GM23248 (cell line): ENCODE data around the gene MFAP2. TPM values are rescaled to one million over a fixed set of nuclear protein-coding genes. Genes with fewer than 3 reads are reported as not detected.

Experiments
- DNase-seq: peaks from one replicate; pipeline ENCODE4 v3.0.0-alpha.2; 2015
- H2AFZ ChIP-seq: fragments of 200-600 bp; sonication (generic); 2 replicates; pipeline ENCODE4 v1.6.1; 2016; ENCODE audit warnings: antibody characterized with exemption
- H3F3A ChIP-seq: fragments of 200-600 bp; sonication (generic); 2 replicates; pipeline ENCODE4 v1.6.1; 2016; ENCODE audit warnings: mild to moderate bottlenecking, antibody characterized with exemption, mixed run types; ENCODE audit not compliant: insufficient read depth
- H3K27ac ChIP-seq: fragments of 200-600 bp; sonication (generic); 2 replicates; pipeline ENCODE4 v1.5.1; 2016; ENCODE audit warnings: mild to moderate bottlenecking
- H3K27me3 ChIP-seq: fragments of 200-600 bp; sonication (generic); replicated peaks from 2 replicates; pipeline ENCODE4 v1.6.1; 2016; ENCODE audit warnings: mild to moderate bottlenecking; ENCODE audit not compliant: insufficient read depth
- H3K36me3 ChIP-seq: fragments of 200-600 bp; sonication (generic); 2 replicates; pipeline ENCODE4 v1.6.1; 2016; ENCODE audit warnings: low read depth, mild to moderate bottlenecking
- H3K4me1 ChIP-seq: fragments of 200-600 bp; sonication (generic); 2 replicates; pipeline ENCODE4 v1.6.1; 2016; ENCODE audit warnings: mild to moderate bottlenecking; ENCODE audit not compliant: insufficient read depth
- H3K4me2 ChIP-seq: fragments of 200-600 bp; sonication (generic); one replicate; pipeline ENCODE4 v1.6.1; 2016; ENCODE audit warnings: mild to moderate bottlenecking; ENCODE audit not compliant: unreplicated experiment
- H3K4me3 ChIP-seq: fragments of 200-600 bp; sonication (generic); 2 replicates; pipeline ENCODE4 v1.5.1; 2016; ENCODE audit warnings: mild to moderate bottlenecking
- H3K79me2 ChIP-seq: fragments of 200-600 bp; sonication (generic); 2 replicates; pipeline ENCODE4 v1.6.1; 2016; ENCODE audit warnings: mild to moderate bottlenecking; ENCODE audit not compliant: insufficient read depth
- H3K9ac ChIP-seq: fragments of 200-600 bp; sonication (generic); 2 replicates; pipeline ENCODE4 v1.6.1; 2016; ENCODE audit warnings: mild to moderate bottlenecking
- H3K9me2 ChIP-seq: fragments of 200-600 bp; sonication (generic); 2 replicates; pipeline ENCODE4 v1.6.1; 2016; ENCODE audit warnings: mixed run types, mild to moderate bottlenecking, moderate library complexity; ENCODE audit not compliant: insufficient read depth
- H3K9me3 ChIP-seq: fragments of 200-600 bp; sonication (generic); one replicate; pipeline ENCODE4 v1.6.1; 2017; ENCODE audit warnings: low read depth
- H4K20me1 ChIP-seq: fragments of 200-600 bp; sonication (generic); 2 replicates; pipeline ENCODE4 v1.6.0; 2016; ENCODE audit not compliant: insufficient read depth
- EZH2 ChIP-seq: fragments of 200-600 bp; sonication (generic); IDR thresholded peaks from 2 replicates; pipeline ENCODE4 v1.6.1; 2018; ENCODE audit warnings: antibody characterized with exemption, mild to moderate bottlenecking; ENCODE audit not compliant: insufficient read depth, poor library complexity, severe bottlenecking
- EZH2phosphoT487 ChIP-seq: fragments of 200-600 bp; sonication (generic); IDR thresholded peaks from 2 replicates; pipeline ENCODE4 v1.6.1; 2018; ENCODE audit warnings: antibody characterized with exemption, moderate library complexity, mild to moderate bottlenecking, low read depth; ENCODE audit not compliant: insufficient read depth
- WGBS, 2 experiments: methylation state at CpG; one replicate each; pipeline ENCODE4 v1.1.6; 2015 to 2017; ENCODE audit warnings: low lambda C conversion rate in 2 of 2, low coverage in 1 of 2; ENCODE audit errors: missing lambda C conversion rate in 2 of 2; 5-methylcytosine and 5-hydroxymethylcytosine counted together
- in situ Hi-C: fragments of 300-500 bp; cut with MboI; formaldehyde crosslinking; loops from 2 replicates; pipeline ENCODE4 v1.15.0; 2020
- polyA plus RNA-seq: library from polyadenylated mRNA; unstranded; fragments of >200 nt; fragmentation: Nextera tagmentation; extraction: Ambion mirVana; gene quantifications from 2 replicates; pipeline ENCODE4 v1.2.1, GENCODE V29; 2016
- total RNA-seq: library from RNA; depleted of rRNA; stranded (reverse); fragments of >200 nt; shearing (Covaris generic); gene quantifications from 2 replicates; pipeline ENCODE4 v1.2.3, GENCODE V29; 2014

Gene MFAP2
- total and polyA plus RNA-seq, 2 experiments from 2014 or later = 189 to 471 TPM

DNA sequence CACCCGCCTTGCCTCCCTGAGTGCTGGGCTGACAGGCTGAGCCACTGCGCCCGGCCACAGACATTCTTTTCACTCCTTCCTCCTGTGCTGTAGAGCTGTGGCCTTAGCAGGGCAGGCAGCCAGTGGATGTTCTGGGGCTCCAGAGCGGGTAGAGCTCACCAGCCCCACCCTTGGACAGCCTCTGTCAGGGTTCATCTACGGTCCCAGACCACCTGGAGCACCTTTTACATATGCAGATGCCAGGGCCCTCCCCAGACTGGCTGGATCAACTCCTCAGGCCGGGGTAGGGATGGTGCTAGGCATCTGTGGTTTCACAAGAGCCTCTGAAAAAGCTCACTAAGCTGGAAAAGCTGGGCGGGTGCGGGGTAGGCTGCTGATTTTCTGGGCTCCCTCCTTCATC lies 26.7 kb upstream of the MFAP2 start:
- no peak overlapping the region for H3K4me2 ChIP-seq
- H3F3A ChIP-seq = peaks cover 10% of the 10 kb centered on the region; the same call in 1 of the 2 replicates
- peaks cover 7% of the 10 kb centered on the region; the same call in 1 of the 2 replicates for H3K79me2 ChIP-seq
- no peak overlapping the region for H3K27ac ChIP-seq
- in situ Hi-C loops = no loop called here
- H3K9me3 ChIP-seq = no peaks in the 10 kb centered on the region
- no peak overlapping the region for H2AFZ ChIP-seq
- no peaks in the 10 kb centered on the region for H3K36me3 ChIP-seq
- DNase-seq = no peak
- 87 to 93% methylated on average over 8 of the region's 8 CpGs for WGBS, 2 experiments
- no peaks in the 10 kb centered on the region for H3K27me3 ChIP-seq
- H3K9ac ChIP-seq = no peak overlapping the region
- H3K4me1 ChIP-seq = peaks cover 22% of the 10 kb centered on the region
- H3K4me3 ChIP-seq = no peak overlapping the region
- H4K20me1 ChIP-seq = no peaks in the 10 kb centered on the region
- TF ChIP-seq EZH2 (no peak), EZH2phosphoT487 (no peak)
- H3K9me2 ChIP-seq = no peaks in the 10 kb centered on the region

DNA sequence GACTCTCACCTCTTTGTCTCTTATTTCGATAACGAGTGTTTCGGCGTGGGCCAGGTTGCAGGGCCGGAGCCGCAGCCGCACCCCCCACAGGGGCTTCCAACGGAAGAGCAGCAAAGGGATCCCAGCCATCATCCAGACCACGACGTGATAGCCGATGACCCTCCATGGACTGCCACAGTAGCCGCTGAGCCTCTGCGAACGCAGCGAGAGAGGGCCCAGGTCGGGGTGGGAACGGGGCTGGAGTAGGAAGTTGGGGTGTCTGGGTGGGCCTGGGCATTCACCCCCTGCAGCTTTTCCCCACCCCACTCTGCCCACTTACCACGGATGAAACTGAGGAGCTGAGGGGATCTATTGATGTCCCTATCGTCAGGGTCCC lies 24.9 kb upstream of the MFAP2 start:
- Histone ChIP-seq H2AFZ (no peak overlapping the region), H4K20me1 (no peaks in the 10 kb centered on the region), H3K4me2 (no peak overlapping the region), H3K27ac (no peak overlapping the region), H3K4me1 (peaks cover 14% of the 10 kb centered on the region), H3K4me3 (no peak overlapping the region), H3K9me3 (no peaks in the 10 kb centered on the region), H3F3A (peaks cover 10% of the 10 kb centered on the region; the same call in 1 of the 2 replicates), H3K36me3 (no peaks in the 10 kb centered on the region), H3K27me3 (no peaks in the 10 kb centered on the region), H3K79me2 (no peaks in the 10 kb centered on the region), H3K9ac (no peak overlapping the region), H3K9me2 (no peaks in the 10 kb centered on the region)
- in situ Hi-C loops = no loop called here
- no peak for DNase-seq
- 93 to 98% methylated on average over 18 to 19 of the region's 19 CpGs for WGBS, 2 experiments
- TF ChIP-seq EZH2 (no peak), EZH2phosphoT487 (no peak)

DNA sequence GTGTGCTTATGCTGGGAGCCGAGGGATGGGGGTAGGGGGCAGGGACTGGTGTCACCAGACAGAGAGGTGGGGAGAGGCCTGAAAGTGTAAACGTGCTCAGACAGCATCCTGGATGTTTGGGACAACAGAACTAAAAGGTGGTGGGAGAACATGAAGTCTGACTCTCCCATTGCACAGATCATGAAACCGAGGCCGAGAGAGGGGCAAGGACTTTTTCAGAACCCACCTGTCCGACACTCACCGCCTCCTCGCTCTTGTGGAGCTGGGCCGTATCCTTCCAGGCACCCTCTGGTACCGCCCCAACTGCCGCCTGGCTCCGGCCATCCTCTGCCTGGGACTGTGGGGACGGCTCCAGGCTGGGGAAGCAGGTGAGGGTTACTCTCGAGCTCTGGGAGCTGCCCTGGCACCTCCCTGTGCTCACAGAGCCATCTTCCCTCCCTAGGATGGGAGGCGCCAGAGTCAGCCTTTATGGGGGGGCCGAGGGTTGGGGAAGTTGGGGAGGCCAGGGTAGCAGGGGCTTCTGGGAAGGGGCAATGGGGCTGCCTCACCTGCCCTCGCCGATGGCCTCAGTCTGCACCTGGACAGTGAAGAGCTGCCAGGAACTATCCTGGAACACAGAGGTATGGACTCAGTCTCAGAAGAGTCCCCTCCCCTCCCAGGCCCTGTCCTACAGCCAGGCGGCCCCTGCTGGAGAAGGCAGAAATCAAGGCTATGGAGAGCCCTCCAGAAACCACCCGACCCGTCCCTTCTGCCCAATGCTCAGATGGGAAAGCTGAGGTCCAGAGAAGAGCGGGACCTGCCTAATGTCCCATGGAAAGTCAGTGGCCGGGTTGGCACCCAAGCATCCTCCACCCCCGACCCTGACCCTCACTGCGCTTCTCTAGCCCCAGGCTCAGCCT lies 24.3 kb upstream of the MFAP2 start:
- no peak overlapping the region for H3K4me2 ChIP-seq
- WGBS, 2 experiments = 95 to 97% methylated on average over 22 to 24 of the region's 24 CpGs

DNA sequence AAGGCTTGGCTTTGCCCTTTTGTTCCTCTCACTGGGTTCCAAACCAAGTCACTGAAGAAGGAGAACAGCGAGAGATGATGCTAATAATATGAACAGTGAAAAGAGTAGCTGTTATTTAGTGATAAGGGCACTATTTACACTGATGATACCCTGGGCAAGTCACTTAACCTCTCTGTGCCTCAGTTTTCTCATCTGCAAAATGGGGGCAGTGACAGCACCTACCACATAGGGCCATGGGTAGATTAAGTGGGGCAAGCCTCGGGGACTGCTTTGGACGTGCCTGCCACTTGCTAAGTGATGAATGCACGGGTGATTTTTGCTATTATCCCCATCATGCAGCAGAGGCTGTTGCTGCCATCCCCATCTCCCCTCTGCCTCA lies 22.1 kb upstream of the MFAP2 start:
- Histone ChIP-seq H3K27ac (no peak overlapping the region), H3K27me3 (no peaks in the 10 kb centered on the region), H3K36me3 (peaks cover 7% of the 10 kb centered on the region; the same call in 1 of the 2 replicates), H3K4me1 (peaks cover 11% of the 10 kb centered on the region), H3K9me3 (no peaks in the 10 kb centered on the region), H4K20me1 (no peaks in the 10 kb centered on the region), H3K9me2 (no peaks in the 10 kb centered on the region), H3K4me2 (no peak overlapping the region), H3K9ac (no peak overlapping the region), H2AFZ (no peak overlapping the region), H3K79me2 (no peaks in the 10 kb centered on the region), H3F3A (peaks cover 10% of the 10 kb centered on the region; the same call in 1 of the 2 replicates), H3K4me3 (no peak overlapping the region)
- 94 to 97% methylated on average over 4 of the region's 4 CpGs for WGBS, 2 experiments
- DNase-seq = no peak
- in situ Hi-C loops = no loop called here
- TF ChIP-seq EZH2phosphoT487 (no peak), EZH2 (no peak)

More for the DNA sequence above, 24.3 kb upstream of the MFAP2 start:
- peak; percentile 28 for DNase-seq
- no peaks in the 10 kb centered on the region for H4K20me1 ChIP-seq
- H3K27me3 ChIP-seq = no peaks in the 10 kb centered on the region
- no peaks in the 10 kb centered on the region for H3K79me2 ChIP-seq
- H3K27ac ChIP-seq = 0 out of 2 replicates have a peak overlapping the region, but pooled peaks have one; percentile 48
- no peaks in the 10 kb centered on the region for H3K9me2 ChIP-seq
- H3K36me3 ChIP-seq = no peaks in the 10 kb centered on the region
- H2AFZ ChIP-seq = no peak overlapping the region
- H3K4me1 ChIP-seq = peaks cover 11% of the 10 kb centered on the region
- in situ Hi-C loops = no loop called here
- TF ChIP-seq EZH2 (no peak), EZH2phosphoT487 (no peak)
- H3K9me3 ChIP-seq = no peaks in the 10 kb centered on the region
- no peak overlapping the region for H3K4me3 ChIP-seq
- H3K9ac ChIP-seq = 0 out of 2 replicates have a peak overlapping the region, but pooled peaks have one; percentile 19
- H3F3A ChIP-seq = peaks cover 10% of the 10 kb centered on the region; the same call in 1 of the 2 replicates
